ENCODE results near the gene RHOF. TPM values are rescaled to one million over a fixed set of nuclear protein-coding genes. Genes with fewer than 3 reads are reported as not detected.
A peak's percentile ranks its signal among the peaks of the same experiment; 100 is the strongest.

The RHOF gene, protein sequence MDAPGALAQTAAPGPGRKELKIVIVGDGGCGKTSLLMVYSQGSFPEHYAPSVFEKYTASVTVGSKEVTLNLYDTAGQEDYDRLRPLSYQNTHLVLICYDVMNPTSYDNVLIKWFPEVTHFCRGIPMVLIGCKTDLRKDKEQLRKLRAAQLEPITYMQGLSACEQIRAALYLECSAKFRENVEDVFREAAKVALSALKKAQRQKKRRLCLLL
- total RNA-seq, result 6.7 and 7.6 TPM in 2 replicates

DNA sequence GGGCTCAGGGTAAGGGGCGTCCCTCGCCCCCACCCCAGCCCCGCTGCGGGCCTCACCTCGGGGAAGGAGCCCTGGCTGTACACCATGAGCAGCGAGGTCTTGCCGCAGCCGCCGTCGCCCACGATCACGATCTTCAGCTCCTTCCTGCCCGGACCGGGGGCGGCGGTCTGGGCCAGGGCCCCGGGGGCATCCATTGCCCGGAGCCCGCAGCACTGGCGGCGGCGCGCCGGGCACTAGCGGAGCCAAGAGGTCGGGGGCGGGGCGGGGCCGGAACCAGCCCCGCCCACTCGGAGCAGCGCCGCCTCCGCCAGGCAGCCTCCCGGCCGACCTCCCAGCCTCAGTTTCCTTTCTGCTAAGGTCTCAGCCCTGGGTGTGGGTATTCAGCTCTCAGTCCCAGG is at the start of gene RHOF:
Gene RHOF, minus strand, starts transcription at position 249 of the 398 bp plus-strand sequence. Its CDS starts 55 bp downstream, at position 194.
- no peak for DNase-seq (ENCODE audit: low read depth, low spot score)

GRCh38 chr12:121839993-121840761 is 46.7 kb upstream of the RHOF start:
- DNase-seq (ENCODE audit: low read depth, low spot score), result no peak

DNA sequence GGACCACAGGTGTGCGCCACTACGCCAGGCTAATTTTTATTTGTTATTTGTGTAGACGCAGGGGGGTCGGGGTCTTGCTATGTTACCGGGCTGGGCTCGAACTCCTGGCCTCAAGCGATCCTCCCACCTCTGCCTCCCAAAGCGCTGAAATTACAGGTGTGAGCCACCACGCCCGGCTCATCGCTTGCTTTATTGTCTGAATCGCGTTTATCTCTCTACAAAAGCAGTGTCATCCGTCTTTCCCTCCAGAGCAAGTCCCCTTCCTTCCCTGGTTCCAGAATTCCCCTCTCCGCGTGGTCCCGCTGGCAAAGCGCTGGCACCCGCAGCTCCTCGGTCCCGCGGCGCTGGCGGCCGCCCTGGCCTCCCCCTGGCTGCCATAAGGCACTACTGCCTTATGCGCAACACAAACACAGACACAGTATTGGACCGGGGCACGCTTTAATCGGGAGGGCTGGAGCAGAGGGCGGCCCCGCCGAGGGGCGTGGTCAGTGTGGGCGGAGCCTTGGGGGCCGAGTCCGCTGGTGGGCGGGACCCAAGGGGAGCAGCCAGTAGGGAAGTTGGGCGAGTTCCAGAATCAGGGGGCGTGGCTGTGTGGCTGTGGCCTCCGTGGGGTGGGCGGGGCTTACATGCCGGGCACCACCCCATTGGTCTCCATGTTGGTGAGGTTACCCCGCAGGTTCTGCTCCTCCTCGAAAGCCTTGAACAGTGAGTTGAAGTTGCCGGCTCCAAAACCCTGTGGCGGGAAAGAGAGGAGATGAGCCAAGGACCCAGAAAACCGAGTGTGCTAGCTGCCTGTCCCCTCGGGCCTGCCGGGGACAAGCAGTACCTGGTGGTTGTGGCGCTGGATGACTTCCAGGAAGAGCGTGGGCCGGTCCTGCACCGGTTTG is 45.9 kb upstream of the RHOF start:
- DNase-seq (ENCODE audit: low read depth, low spot score), result peak; percentile 89

DNA sequence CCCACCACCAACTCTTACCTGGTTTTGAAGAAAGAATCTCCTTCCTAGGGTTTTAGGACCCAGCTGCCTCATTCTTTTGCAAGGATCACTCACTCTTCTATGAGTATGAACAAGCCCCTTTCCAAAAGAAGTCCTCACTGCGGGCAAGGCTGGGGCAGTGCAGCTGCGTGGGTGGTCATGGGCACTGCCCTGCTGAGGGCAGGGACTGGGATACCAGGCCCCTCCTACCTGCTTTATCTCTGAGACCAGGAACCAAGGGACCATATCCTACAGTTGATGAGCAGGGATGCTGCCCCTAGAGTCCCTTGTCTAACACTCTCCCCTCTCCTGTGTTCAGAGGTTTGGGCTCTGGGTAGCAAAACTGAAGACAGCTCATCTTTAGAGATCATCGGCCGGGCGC is 44.6 kb upstream of the RHOF start:
- no peak for DNase-seq (ENCODE audit: low read depth, low spot score)

- DNase-seq (ENCODE audit: low read depth, low spot score), result no peak
Observed at GRCh38 chr12:121837680-121838079, 44.2 kb upstream of the RHOF start.

GRCh38 chr12:121831571-121832245 is 38.2 kb upstream of the RHOF start:
- DNase-seq (ENCODE audit: low read depth, low spot score), result no peak

- no peak for DNase-seq (ENCODE audit: low read depth, low spot score)
Observed at GRCh38 chr12:121830588-121831265, 37.2 kb upstream of the RHOF start.

DNA sequence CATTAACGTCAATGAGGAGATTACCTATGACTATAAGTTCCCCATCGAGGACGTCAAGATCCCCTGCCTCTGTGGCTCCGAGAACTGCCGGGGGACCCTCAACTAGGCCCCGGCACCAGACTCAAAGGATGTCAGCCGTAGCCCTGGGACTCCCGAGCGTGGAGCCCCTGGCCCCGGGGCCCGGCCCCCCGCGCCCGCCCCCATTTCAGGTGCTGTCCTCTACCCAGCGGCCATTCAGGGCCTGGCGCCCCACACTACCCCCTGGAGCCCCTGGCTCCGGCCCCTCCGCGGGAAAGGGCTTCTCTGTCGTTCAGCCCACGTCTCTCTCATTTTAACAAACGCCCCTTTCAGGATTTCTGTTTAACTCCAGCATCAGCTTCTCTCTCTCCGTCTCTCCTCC is 36.6 kb upstream of the RHOF start:
- no peak for DNase-seq (ENCODE audit: low read depth, low spot score)

GRCh38 chr12:121829250-121829918 is 35.9 kb upstream of the RHOF start:
- DNase-seq (ENCODE audit: low read depth, low spot score), result no peak

DNA sequence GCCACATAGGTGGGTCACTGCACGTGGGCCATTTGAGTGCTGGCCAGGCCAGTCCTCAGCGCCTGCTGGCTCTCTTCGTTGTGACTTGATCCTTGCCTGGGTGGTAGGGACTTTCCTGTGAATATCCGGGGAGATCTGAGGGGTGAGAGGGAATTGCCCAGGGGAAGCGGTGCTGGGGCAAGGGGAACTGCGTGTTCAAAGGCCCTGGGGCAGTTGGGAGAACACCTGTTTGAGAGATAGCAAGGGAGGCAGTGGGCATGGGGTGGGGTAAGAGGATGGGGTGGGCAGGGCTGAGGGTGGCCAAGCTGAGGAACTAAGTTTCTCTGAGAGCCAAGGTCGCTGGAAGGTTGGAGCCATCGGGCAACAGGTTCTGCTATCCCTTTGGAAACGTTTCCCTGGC is 35.3 kb upstream of the RHOF start:
- DNase-seq (ENCODE audit: low read depth, low spot score), result no peak

- DNase-seq (ENCODE audit: low read depth, low spot score), result no peak
Observed at GRCh38 chr12:121828306-121828705, 34.8 kb upstream of the RHOF start.

DNA sequence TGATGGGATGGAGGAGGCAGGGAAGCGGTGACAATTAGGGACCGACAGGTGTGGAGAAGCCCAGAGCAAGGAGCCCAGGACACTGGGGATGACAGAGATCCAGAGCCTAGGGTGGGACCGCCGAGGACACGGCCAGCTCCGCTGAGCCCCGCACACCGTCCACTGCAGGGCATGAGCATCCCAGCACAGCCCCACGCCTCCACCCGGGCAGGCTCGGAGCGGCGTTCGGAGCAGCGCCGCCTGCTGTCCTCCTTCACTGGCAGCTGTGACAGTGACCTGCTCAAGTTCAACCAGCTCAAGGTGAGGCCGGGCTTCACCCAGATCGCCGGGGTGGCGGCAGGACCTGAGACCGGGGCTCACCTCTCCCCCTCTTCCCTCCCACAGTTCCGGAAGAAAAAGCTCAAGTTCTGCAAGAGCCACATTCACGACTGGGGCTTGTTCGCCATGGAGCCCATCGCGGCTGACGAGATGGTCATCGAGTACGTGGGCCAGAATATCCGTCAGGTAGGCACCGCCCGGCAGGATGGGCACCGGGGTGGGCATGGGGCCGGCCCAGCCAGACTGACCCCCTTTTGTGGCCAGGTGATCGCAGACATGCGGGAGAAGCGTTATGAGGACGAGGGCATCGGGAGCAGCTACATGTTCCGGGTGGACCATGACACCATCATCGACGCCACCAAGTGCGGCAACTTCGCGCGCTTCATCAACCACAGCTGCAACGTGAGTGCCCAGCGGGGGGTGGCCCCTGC is 34.0 kb upstream of the RHOF start:
- DNase-seq (ENCODE audit: low read depth, low spot score), result no peak

- no peak for DNase-seq (ENCODE audit: low read depth, low spot score)
Observed at GRCh38 chr12:121826318-121827150, 33.0 kb upstream of the RHOF start.

DNA sequence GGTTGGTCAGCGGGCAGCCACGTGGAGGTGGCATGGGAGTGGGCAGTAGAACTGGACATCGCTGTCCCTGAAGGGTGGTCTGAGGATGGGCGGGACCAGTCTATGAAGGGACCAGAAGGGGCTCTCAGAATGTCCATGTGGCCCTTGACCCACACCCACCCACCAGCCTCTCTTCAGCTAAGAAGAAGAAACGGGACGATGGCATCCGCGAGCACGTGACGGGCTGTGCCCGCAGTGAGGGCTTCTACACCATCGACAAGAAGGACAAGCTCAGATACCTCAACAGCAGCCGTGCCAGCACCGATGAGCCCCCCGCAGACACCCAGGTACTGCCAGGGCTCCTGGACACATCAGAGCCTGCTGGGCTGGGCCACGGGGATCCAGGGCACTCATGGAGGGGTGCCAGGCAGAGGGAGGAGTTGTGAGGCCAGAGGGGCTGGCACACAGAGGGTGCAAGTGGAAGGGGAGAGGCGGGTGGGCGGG is 31.6 kb upstream of the RHOF start:
- DNase-seq (ENCODE audit: low read depth, low spot score), result no peak

- DNase-seq (ENCODE audit: low read depth, low spot score), result no peak
Observed at GRCh38 chr12:121823727-121824115, 30.2 kb upstream of the RHOF start.

- DNase-seq (ENCODE audit: low read depth, low spot score), result no peak
Observed at GRCh38 chr12:121823101-121823726, 29.7 kb upstream of the RHOF start.

- DNase-seq (ENCODE audit: low read depth, low spot score), result no peak
Observed at GRCh38 chr12:121822393-121823100, 29.1 kb upstream of the RHOF start.

- DNase-seq (ENCODE audit: low read depth, low spot score), result no peak
Observed at GRCh38 chr12:121820056-121820455, 26.6 kb upstream of the RHOF start.
